MCF 10A (cell line): ENCODE data around the gene EXOG. TPM values are rescaled to one million over a fixed set of nuclear protein-coding genes. Genes with fewer than 3 reads are reported as not detected.

ENCODE experiments used
- BruUV-seq: library from RNA; stranded (reverse); fragments of 400-500 nt; replicated peaks from 2 replicates; lab custom pipeline; 2021; lab: Mats Ljungman, UMichigan
- CTCF ChIA-PET: fragments of 300-600 bp; sonication (Branson Sonifier 250); formaldehyde crosslinking; extraction: SDS; loops from one replicate; lab custom pipeline; 2021; ENCODE audit warnings: antibody characterized with exemption, inconsistent platforms; lab: Yijun Ruan, JAX
- POLR2A ChIA-PET: fragments of 300-600, 350-650 bp; sonication (Branson Sonifier 250); formaldehyde crosslinking; extraction: SDS; loops from one replicate; lab custom pipeline; 2020; ENCODE audit warnings: antibody characterized with exemption, inconsistent platforms; lab: Yijun Ruan, JAX
- DNase-seq: peaks from one replicate; pipeline ENCODE4 v3.0.0-alpha.2; 2018; ENCODE audit not compliant: unreplicated experiment
- H3K27ac Mint-ChIP-seq: one replicate; pipeline ENCODE4 v1.8.0; 2022; ENCODE audit warnings: mild to moderate bottlenecking, low read depth, mixed read lengths; ENCODE audit not compliant: unreplicated experiment
- H3K27me3 Mint-ChIP-seq: one replicate; pipeline ENCODE4 v1.8.0; 2022; ENCODE audit warnings: mixed read lengths; ENCODE audit not compliant: insufficient read depth, unreplicated experiment
- H3K36me3 Mint-ChIP-seq: one replicate; pipeline ENCODE4 v1.8.0; 2022; ENCODE audit warnings: mild to moderate bottlenecking, moderate library complexity, mixed read lengths; ENCODE audit not compliant: insufficient read depth, unreplicated experiment
- H3K4me1 Mint-ChIP-seq: one replicate; pipeline ENCODE4 v1.8.0; 2022; ENCODE audit warnings: mixed read lengths; ENCODE audit not compliant: insufficient read depth, unreplicated experiment
- H3K4me3 Mint-ChIP-seq: one replicate; pipeline ENCODE4 v1.8.0; 2022; ENCODE audit warnings: mild to moderate bottlenecking, moderate library complexity, mixed read lengths; ENCODE audit not compliant: unreplicated experiment
- H3K9me3 Mint-ChIP-seq: one replicate; pipeline ENCODE4 v1.8.0; 2022; ENCODE audit warnings: mixed read lengths; ENCODE audit not compliant: unreplicated experiment
- CTCF ChIP-seq: fragments of 200-600 bp; IDR thresholded peaks from one replicate; pipeline ENCODE4 v1.8.0; 2022; ENCODE audit warnings: antibody characterized with exemption, mild to moderate bottlenecking; ENCODE audit not compliant: unreplicated experiment
- intact Hi-C: fragments of 100-400 bp; cut with micrococcal nuclease; formaldehyde crosslinking; loops from 2 replicates; pipeline ENCODE4 v1.14.1; 2022
- total RNA-seq: library from RNA; stranded (reverse); gene quantifications from 2 replicates; pipeline ENCODE4 v1.2.3, GENCODE V29; 2022

EXOG gene
- total RNA-seq, 1 experiment from 2014 or later, result 17.5 TPM

GRCh38 chr3:38558864-38559263 is 62.7 kb downstream of the EXOG start:
- intact Hi-C loops, result no loop called here
- H3K27me3 Mint-ChIP-seq, result peaks cover 14% of the 10 kb centered on the region
- H3K4me3 Mint-ChIP-seq, result no peak overlapping the region
- DNase-seq, result no peak
- H3K36me3 Mint-ChIP-seq, result no peaks in the 10 kb centered on the region
- POLR2A ChIA-PET, result interaction anchor here (1.1 kb wide), 1 partner anchor 13 kb away, joined by 3 read pairs; no protein-coding TSS in a partner anchor
- no TSS peak for BruUV-seq
- H3K27ac Mint-ChIP-seq, result no peak overlapping the region
- no peak for TF ChIP-seq CTCF
- H3K4me1 Mint-ChIP-seq, result no peaks in the 10 kb centered on the region
- CTCF ChIA-PET, result interaction anchor here (0.6 to 1.7 kb wide), 4 partner anchors 14 to 703 kb away, joined by 3 read pairs; no protein-coding TSS in a partner anchor
- H3K9me3 Mint-ChIP-seq, result no peaks in the 10 kb centered on the region

DNA sequence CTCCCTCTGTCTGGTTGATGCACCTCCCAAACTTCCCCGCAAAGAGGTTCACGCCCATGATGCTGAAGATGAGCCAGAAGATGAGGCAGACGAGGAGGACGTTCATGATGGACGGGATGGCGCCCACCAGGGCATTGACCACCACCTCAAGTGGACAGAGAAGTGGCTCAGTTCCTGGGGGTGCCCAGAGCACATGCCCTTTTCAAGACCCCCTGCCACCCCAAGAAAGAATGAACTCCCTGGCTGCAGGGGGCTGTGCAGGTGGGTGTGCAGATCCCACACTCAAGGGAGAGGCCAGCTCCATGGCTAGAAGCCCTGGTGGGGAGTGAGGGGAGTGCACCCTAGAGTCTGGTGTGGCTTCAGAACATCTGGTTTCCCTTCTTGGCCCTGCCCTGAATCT is 64.1 kb downstream of the EXOG start:
- no peak overlapping the region for H3K27ac Mint-ChIP-seq
- BruUV-seq, result no TSS peak
- no peak for TF ChIP-seq CTCF
- ChIA-PET CTCF (no interaction called here), POLR2A (no interaction called here)
- H3K4me3 Mint-ChIP-seq, result no peak overlapping the region
- H3K4me1 Mint-ChIP-seq, result no peaks in the 10 kb centered on the region
- H3K9me3 Mint-ChIP-seq, result no peaks in the 10 kb centered on the region
- intact Hi-C loops, result no loop called here
- peaks cover 13% of the 10 kb centered on the region for H3K27me3 Mint-ChIP-seq
- H3K36me3 Mint-ChIP-seq, result no peaks in the 10 kb centered on the region
- DNase-seq, result no peak

- no TSS peak for BruUV-seq
- CTCF ChIA-PET, result interaction anchor here (0.5 to 0.9 kb wide), 4 partner anchors 13 to 475 kb away, joined by 3 to 5 read pairs (median 3); no protein-coding TSS in a partner anchor
- Mint-ChIP-seq H3K4me1 (no peaks in the 10 kb centered on the region), H3K27me3 (peaks cover 7% of the 10 kb centered on the region), H3K36me3 (no peaks in the 10 kb centered on the region), H3K27ac (no peak overlapping the region), H3K4me3 (no peak overlapping the region), H3K9me3 (no peaks in the 10 kb centered on the region)
- intact Hi-C loops, result no loop called here
- POLR2A ChIA-PET, result no interaction called here
- TF ChIP-seq CTCF, result no peak
- no peak for DNase-seq
Observed at GRCh38 chr3:38560996-38561717, 65.0 kb downstream of the EXOG start.

- ChIA-PET CTCF (interaction anchor here (0.5 to 0.9 kb wide), 5 partner anchors 9 to 474 kb away, joined by 3 to 5 read pairs (median 3); no protein-coding TSS in a partner anchor), POLR2A (interaction anchor here (0.6 kb wide), 1 partner anchor 19 kb away, joined by 3 read pairs; no protein-coding TSS in a partner anchor)
- H3K9me3 Mint-ChIP-seq, result no peaks in the 10 kb centered on the region
- intact Hi-C loops, result no loop called here
- peaks cover 4% of the 10 kb centered on the region for H3K36me3 Mint-ChIP-seq
- TF ChIP-seq CTCF, result no peak
- H3K27me3 Mint-ChIP-seq, result no peaks in the 10 kb centered on the region
- no peak for DNase-seq
- BruUV-seq, result no TSS peak
- no peak overlapping the region for H3K4me3 Mint-ChIP-seq
- H3K27ac Mint-ChIP-seq, result no peak overlapping the region
- H3K4me1 Mint-ChIP-seq, result no peaks in the 10 kb centered on the region
Observed at GRCh38 chr3:38561746-38562466, 65.8 kb downstream of the EXOG start.
